ENCODE results near the gene JAKMIP1.

DNA sequence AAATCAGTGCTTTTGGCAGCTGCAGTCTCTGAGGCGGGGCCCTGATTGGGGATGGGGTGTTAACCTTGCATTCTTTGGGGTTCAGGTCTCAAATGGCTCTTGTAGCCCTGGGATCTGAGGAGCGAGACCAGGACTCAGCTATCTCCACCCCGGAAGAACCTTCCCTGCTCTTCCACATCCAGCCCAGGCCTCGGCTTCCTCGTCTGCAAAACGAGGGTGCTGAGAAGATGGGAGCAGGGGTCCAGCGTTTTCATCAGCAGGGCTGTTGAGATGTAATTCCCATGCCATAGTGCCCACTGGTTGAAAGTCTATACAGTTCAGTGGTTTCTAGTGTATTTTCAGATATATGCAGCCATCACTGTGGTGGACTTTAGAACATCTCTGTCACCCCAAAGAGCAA is 34.7 kb upstream of the JAKMIP1 start:
- TF ChIP-seq, protein P1, sequence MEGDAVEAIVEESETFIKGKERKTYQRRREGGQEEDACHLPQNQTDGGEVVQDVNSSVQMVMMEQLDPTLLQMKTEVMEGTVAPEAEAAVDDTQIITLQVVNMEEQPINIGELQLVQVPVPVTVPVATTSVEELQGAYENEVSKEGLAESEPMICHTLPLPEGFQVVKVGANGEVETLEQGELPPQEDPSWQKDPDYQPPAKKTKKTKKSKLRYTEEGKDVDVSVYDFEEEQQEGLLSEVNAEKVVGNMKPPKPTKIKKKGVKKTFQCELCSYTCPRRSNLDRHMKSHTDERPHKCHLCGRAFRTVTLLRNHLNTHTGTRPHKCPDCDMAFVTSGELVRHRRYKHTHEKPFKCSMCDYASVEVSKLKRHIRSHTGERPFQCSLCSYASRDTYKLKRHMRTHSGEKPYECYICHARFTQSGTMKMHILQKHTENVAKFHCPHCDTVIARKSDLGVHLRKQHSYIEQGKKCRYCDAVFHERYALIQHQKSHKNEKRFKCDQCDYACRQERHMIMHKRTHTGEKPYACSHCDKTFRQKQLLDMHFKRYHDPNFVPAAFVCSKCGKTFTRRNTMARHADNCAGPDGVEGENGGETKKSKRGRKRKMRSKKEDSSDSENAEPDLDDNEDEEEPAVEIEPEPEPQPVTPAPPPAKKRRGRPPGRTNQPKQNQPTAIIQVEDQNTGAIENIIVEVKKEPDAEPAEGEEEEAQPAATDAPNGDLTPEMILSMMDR (IDR thresholded peaks at IDR 0.05) = no peak
- no peak for TF ChIP-seq POLR2A (IDR thresholded peaks at IDR 0.05)
